GM21381 (cell line): ENCODE results near the gene IRS1.

ENCODE experiments used
- ATAC-seq: cut with Tn5 transposase; IDR thresholded peaks from one replicate; pipeline ENCODE4 v1.9.1; 2021; ENCODE audit warnings: mild to moderate bottlenecking, moderate library complexity; ENCODE audit not compliant: unreplicated experiment

IRS1 gene

DNA sequence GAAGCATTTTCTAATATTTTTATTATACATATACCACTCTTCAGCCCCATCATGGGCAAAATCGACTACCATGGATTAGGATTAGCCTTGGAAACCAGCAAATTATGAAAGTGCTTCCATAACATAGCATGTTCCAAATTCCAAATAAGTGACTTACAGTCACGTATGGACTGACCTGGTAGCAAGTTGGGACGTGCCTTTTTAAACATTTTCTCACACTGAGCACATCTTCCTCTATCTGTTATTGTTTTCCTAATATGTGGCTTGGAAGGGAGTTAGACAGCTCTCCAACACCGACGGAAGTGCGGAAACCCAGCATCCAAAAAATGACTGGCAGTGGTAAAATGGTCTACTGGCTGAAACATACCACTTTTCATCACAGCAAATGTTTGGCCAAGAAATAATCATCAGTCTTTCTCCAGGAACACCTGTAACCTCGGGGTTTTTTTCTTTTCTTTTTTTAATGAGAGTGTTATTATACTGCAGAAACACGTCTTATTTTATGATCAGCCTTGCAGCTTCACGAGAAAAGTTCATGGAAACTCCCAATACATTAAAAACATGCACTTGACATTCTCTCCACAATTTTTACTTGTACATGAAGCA, 107.0 kb downstream of the IRS1 start:
- ATAC-seq = no peak

DNA sequence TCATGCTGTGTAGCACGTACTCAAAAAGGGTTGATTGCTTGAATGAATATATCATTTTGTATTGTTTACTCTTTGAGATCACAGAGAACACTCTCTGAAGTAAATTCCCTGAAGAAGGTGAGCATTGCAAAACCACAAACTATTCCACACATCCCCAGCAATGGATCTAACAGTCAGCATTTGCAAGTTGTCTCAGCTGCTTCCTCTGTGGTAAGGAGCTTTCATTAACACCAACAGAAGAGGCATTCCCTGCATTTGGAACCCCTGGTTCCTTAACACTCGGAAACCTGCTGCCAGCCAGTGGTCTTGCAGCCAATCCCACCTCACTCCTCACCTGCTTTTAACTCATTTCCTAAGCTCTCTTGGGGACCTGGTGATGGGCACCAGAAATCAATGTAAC, 108.4 kb downstream of the IRS1 start:
- ATAC-seq = no peak

DNA sequence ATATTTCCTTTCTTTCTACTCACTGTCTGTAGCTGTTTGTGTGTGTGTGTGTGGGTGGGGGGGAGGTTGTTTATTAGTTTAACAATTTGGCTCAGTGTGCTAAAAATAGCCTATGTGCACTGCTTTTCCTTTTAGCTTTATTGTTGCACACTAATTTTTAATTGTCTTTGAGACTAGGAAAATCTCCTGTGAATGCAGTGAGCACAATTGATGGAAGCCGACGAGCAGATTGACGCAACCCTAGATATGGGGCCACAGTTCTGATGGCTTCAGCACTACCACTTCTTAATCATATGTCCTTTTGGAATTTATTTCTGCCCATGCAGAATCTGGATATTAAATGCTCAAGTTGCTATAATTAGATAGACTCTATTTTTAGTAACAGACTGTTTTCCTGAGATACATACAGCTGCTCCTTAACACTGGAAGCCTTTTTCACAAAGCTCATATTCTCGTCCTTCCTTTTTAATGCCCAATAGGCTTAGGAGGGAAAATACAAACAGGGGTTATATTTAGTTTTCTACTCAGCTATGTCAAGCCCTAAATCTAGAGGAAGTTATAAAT, 109.1 kb downstream of the IRS1 start:
- no peak for ATAC-seq

DNA sequence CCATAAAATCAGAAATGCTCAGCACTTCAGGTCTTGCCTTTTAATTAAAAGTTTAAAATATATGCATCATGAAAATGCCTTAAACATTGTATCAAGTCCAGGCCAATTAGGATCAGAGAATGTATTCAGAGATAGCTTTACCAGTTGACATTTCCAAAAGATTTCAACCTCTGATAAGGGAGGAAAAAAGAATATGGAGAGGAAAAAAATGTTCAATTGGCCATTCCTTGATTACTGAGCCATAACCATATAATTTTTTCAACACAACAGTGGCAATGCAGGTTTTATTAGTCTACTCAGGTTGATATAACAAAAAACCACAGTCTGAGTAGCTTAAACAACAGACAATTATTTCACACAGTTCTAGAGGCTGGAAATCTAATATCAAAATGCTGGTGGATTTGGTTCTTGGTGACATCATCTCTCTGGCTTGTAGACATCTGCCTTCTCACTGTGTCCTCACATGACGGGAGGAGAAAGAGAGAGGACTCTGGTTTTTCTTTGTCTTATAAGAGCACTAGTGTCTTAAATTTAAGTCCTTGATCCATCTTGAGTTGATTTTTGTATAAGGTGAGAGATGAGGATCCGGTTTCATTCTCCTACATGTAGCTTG, 111.9 kb downstream of the IRS1 start:
- ATAC-seq = no peak

DNA sequence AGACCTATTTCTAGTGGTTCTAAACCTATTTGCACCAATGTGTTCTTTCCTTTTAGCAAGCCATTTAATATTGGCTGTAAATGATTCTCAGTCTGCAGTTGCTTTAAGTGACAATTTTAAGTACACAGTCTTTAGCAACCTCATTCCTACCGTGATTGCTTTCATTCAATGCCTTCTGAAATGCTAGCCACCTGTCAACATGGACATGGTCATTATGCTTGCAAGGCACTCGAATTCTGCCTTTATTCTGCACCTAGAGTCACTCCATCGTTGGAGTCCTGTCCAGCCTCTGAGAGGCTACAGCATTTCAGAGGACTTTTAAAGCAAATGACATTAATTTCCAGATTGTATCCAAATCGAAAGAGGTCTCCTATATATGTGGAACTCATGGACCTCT, 115.1 kb downstream of the IRS1 start:
- no peak for ATAC-seq

DNA sequence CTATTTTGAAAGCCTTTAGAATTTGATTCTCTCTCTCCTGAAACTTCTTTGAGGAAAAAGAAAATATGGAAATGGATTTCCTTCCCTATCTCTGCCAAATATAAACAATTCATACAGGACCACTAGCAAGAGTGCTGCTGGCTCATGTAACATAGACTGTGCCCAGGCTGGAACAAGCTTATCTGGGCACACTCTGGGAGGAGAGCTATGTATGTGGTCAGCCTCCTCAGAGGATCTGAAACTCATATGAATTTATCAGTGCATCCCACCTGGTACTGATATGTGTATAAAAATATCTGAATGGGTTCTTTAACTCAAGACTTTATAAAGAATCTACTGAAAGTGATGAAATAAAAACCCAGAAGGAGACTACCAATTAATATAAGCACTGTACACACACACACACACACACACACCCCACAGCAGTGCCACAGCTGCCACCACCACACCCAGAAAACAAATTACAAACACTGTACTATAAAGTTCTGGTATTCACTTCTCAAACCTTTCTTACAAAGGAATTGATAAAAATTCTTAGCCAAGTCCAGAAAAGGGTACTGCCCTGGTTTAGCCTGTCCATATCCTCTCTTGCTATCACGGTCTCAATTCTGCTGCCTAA, 115.6 kb downstream of the IRS1 start:
- no peak for ATAC-seq

DNA sequence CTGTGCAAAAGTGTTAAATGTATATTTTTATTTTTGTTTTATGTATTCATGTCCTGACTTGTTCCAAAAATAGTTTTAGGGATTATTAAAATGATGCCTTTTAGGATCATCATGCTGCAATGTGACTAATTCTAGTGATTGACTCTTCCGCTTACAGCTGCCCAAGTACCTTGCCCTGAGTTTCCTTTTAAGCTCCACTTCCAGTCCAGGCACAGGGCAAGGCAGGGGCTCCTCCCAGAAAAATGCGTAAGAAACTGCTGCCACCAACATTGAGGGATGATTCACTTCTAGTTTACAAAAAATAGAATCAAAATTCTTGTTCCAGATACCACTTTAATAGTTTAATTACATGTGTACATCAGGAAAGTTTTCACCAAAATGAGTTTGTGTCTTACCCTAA, 116.4 kb downstream of the IRS1 start:
- ATAC-seq = no peak
